ENCODE results near the gene GPR150.

DNA sequence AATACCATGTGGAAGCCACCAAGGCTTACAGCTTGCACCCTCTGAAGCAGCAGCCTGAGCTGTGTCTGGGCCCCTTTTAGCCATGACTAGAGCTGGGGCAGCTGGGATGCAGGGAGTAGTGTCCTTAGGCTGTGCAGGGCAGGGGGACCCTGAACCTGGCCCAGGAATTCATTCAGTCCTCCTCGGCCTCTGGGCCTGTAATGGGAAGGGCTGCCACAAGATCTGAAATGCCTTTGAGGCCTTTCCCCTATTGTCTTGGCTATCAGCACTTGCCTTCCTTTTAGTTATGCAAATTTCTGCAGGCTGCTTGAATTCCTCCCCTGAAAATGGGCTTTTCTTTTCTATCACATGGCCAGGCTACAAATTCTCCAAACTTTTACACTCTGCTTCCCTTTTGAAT lies 9.0 kb downstream of the GPR150 start:
- TF ChIP-seq, protein P1, sequence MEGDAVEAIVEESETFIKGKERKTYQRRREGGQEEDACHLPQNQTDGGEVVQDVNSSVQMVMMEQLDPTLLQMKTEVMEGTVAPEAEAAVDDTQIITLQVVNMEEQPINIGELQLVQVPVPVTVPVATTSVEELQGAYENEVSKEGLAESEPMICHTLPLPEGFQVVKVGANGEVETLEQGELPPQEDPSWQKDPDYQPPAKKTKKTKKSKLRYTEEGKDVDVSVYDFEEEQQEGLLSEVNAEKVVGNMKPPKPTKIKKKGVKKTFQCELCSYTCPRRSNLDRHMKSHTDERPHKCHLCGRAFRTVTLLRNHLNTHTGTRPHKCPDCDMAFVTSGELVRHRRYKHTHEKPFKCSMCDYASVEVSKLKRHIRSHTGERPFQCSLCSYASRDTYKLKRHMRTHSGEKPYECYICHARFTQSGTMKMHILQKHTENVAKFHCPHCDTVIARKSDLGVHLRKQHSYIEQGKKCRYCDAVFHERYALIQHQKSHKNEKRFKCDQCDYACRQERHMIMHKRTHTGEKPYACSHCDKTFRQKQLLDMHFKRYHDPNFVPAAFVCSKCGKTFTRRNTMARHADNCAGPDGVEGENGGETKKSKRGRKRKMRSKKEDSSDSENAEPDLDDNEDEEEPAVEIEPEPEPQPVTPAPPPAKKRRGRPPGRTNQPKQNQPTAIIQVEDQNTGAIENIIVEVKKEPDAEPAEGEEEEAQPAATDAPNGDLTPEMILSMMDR (IDR thresholded peaks at IDR 0.05): no peak
- TF ChIP-seq POLR2A (IDR thresholded peaks at IDR 0.05; ENCODE audit: low read depth): no peak
- TF ChIP-seq POLR2AphosphoS5 (IDR thresholded peaks at IDR 0.05): no peak

All from esophagus muscularis mucosa (tissue), 3 donors.